Type B pancreatic cell (in vitro differentiated cells): Measurements from ENCODE around the gene NTPCR. TPM values are rescaled to one million over a fixed set of nuclear protein-coding genes. Genes with fewer than 3 reads are reported as not detected.

Experiments
- DNase-seq: peaks from one replicate; pipeline ENCODE4 v3.0.0; 2021; ENCODE audit warnings: mixed read lengths; ENCODE audit not compliant: unreplicated experiment; ENCODE audit errors: extremely low spot score
- H3K27ac Mint-ChIP-seq: 2 replicates; pipeline ENCODE4 v1.8.0; 2021; ENCODE audit warnings: mild to moderate bottlenecking, mixed read lengths
- H3K27me3 Mint-ChIP-seq: 2 replicates; pipeline ENCODE4 v1.8.0; 2021; ENCODE audit warnings: mixed read lengths
- H3K36me3 Mint-ChIP-seq: 2 replicates; pipeline ENCODE4 v1.8.0; 2021; ENCODE audit warnings: mixed read lengths
- H3K4me1 Mint-ChIP-seq: one replicate; pipeline ENCODE4 v1.8.0; 2021; ENCODE audit warnings: mixed read lengths; ENCODE audit not compliant: unreplicated experiment
- H3K4me3 Mint-ChIP-seq: 2 replicates; pipeline ENCODE4 v1.8.0; 2021; ENCODE audit warnings: mild to moderate bottlenecking, mixed read lengths
- H3K9me3 Mint-ChIP-seq: 2 replicates; pipeline ENCODE4 v1.8.0; 2021; ENCODE audit warnings: mixed read lengths
- CTCF ChIP-seq: fragments of 200-600 bp; sonication (generic); conservative IDR thresholded peaks from 2 replicates; pipeline ENCODE4 v1.5.0; 2021; ENCODE audit warnings: antibody characterized with exemption, mild to moderate bottlenecking
- total RNA-seq: library from RNA; stranded (reverse); gene quantifications from 2 replicates; pipeline ENCODE4 v1.2.1, GENCODE V29; 2021; ENCODE audit warnings: low replicate concordance

Gene NTPCR
- total RNA-seq, 1 donor from 2014 or later, result 57.1 TPM

GRCh38 chr1:232951180-232951579 lies 769 bp downstream of the NTPCR start:
- H3K9me3 Mint-ChIP-seq, result peaks cover 4% of the 10 kb centered on the region
- no peaks in the 10 kb centered on the region for H3K27me3 Mint-ChIP-seq
- TF ChIP-seq CTCF, result no peak
- DNase-seq, result no peak
- H3K4me3 Mint-ChIP-seq, result peak overlapping the region; percentile 98
- H3K27ac Mint-ChIP-seq, result peak overlapping the region; percentile 94
- peaks cover 33% of the 10 kb centered on the region for H3K4me1 Mint-ChIP-seq
- H3K36me3 Mint-ChIP-seq, result peaks cover 9% of the 10 kb centered on the region

GRCh38 chr1:232951605-232952004 lies 1.2 kb downstream of the NTPCR start:
- peak overlapping the region; percentile 98 for H3K4me3 Mint-ChIP-seq
- H3K4me1 Mint-ChIP-seq, result peaks cover 33% of the 10 kb centered on the region
- peak overlapping the region; percentile 94 for H3K27ac Mint-ChIP-seq
- no peaks in the 10 kb centered on the region for H3K27me3 Mint-ChIP-seq
- DNase-seq, result no peak
- no peak for TF ChIP-seq CTCF
- H3K36me3 Mint-ChIP-seq, result peaks cover 11% of the 10 kb centered on the region
- H3K9me3 Mint-ChIP-seq, result peaks cover 4% of the 10 kb centered on the region

GRCh38 chr1:232952514-232953499 lies 2.4 kb downstream of the NTPCR start:
- Mint-ChIP-seq H3K4me1 (peaks cover 33% of the 10 kb centered on the region), H3K4me3 (peak overlapping the region; percentile 98), H3K36me3 (peaks cover 22% of the 10 kb centered on the region), H3K27me3 (no peaks in the 10 kb centered on the region), H3K27ac (peak overlapping the region; percentile 94), H3K9me3 (peaks cover 8% of the 10 kb centered on the region)
- TF ChIP-seq CTCF, result peak; percentile 77
- DNase-seq, result no peak

GRCh38 chr1:232954594-232955365 lies 4.4 kb downstream of the NTPCR start:
- Mint-ChIP-seq H3K4me1 (peaks cover 26% of the 10 kb centered on the region), H3K36me3 (peaks cover 38% of the 10 kb centered on the region), H3K4me3 (no peak overlapping the region), H3K9me3 (peaks cover 16% of the 10 kb centered on the region), H3K27me3 (no peaks in the 10 kb centered on the region), H3K27ac (no peak overlapping the region)
- DNase-seq, result no peak
- no peak for TF ChIP-seq CTCF

- DNase-seq, result no peak
- Mint-ChIP-seq H3K4me3 (no peak overlapping the region), H3K27me3 (no peaks in the 10 kb centered on the region), H3K9me3 (peaks cover 13% of the 10 kb centered on the region), H3K4me1 (peaks cover 17% of the 10 kb centered on the region), H3K27ac (no peak overlapping the region), H3K36me3 (peaks cover 43% of the 10 kb centered on the region)
- TF ChIP-seq CTCF, result no peak
These were observed 5.7 kb downstream of the NTPCR start for GRCh38 chr1:232956081-232956480.
